ENCODE measurements around the gene WDR27.

WDR27 gene

GRCh38 chr6:169425628-169426370 is 276.0 kb downstream of the WDR27 start:
- no peak for DNase-seq

- DNase-seq: no peak
Observed at GRCh38 chr6:169424821-169425240, 277.0 kb downstream of the WDR27 start.

GRCh38 chr6:169424149-169424804 is 277.6 kb downstream of the WDR27 start:
- DNase-seq: no peak

DNA sequence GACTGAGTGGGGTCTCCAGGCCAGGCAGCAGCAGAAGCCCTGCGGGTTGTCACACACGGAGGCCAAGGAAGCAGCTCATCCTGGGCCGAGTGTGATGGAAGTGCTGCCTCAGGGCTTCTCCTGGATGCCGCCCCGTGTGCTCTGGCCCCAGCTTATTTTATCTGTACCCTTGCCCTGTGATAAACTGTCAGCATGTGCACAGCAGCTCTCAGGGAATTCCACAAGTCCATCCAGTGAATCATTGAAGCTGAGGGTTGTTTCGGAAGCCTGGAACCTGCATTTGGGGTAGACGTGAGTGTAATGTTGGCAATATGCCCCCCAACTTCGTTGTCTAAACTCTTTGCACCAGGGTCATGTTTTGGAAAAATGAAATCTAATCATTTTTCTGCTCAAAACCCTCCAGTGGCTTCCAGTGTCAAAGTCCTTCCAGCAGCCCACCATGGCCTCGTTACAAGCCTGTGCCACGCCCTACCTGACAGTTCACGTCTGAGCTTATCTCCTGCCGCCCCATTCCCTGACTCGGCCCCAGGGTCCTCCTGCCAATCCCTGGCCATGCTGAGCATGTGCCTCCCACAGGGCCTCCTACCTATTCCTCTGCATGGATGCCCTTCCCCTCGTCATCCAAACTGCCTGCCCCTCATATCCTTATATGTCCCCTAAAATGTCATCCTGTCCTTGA is 280.1 kb downstream of the WDR27 start:
- no peak for DNase-seq

- no peak for DNase-seq
Observed at GRCh38 chr6:169420912-169421543, 280.8 kb downstream of the WDR27 start.

DNA sequence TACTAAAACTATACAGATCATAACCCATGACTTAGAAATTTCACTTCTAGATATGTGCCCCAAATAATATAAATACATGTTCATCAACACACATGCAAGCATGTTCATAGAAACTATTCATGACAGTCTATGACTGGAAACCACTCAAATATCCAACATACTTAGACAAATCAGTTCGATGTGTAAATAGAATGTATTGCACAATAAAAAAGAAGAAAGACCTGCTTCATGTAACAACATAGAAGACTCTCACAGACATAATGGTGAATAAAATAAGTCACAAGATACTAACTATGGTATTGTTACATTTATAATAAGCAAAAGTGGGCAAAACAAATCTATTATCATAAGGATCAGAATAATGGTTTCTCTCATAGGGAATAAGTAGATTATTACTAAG is 284.7 kb downstream of the WDR27 start:
- no peak for DNase-seq

DNA sequence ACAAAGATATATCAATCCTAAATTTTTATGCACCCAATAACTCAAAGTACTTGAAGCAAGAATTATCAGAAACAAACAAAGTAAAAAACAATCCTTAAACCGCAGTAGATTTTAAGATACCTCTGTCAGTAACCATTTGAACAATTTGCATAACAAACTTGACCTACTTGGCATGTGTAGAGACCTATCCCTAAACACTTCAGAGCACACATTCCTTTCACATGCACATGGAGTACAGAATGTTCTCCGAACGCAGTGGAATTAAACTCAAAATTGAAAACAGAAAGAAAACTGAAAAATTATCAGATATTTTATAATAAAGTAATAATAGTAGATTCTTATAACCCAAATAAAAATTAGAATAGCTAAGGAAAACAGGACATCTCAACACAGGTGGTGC is 285.6 kb downstream of the WDR27 start:
- DNase-seq: no peak

GRCh38 chr6:169415179-169415578 is 286.6 kb downstream of the WDR27 start:
- DNase-seq: no peak

GRCh38 chr6:169411722-169412121 is 290.1 kb downstream of the WDR27 start:
- no peak for DNase-seq

DNA sequence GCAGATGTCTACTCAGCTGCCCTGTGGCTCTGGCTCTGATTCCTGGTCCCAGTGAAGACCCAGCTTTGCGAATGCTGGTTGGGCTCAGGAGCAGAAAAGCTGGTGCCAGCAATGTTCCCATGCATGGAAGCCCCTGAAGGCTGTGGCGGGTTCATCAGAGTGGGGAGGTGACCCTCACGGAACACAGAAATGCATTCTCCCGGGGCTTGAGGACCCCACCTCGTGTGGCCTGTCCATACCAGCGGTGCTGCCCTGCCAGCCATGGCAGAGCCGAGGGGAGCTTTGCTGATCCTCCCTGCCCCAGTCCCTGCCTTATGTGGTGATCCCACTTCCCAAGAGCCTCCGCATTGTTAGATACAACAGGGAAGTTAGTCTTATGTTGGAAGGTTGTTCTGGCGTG is 290.5 kb downstream of the WDR27 start:
- DNase-seq: no peak

DNA sequence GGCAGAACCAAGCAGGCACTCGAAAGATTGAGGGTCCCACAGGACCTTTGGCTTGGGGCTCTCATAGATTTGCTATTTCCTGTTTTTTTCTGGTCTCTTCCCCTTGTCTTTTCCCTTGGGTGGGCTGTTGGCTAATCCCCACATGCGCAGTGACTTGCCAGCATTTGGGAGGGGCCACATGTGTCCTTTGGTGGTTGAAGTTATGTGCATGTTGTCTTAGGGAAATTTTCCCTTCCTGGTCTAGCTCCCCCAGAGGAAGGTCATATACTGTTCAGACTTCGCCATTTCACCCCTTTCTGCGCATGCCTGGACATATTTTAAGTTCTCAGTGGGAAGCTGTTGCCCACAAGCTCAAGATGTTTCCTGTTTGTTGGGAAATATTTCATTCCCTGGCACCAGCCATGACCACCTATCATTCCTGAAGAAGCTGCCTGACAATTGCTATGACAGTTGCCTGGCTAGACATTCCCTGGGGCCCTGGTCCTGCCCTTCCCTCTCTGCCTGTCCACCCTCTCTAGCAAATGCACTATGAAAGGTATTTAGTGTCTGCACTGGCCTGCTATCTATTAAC is 292.0 kb downstream of the WDR27 start:
- no peak for DNase-seq

DNA sequence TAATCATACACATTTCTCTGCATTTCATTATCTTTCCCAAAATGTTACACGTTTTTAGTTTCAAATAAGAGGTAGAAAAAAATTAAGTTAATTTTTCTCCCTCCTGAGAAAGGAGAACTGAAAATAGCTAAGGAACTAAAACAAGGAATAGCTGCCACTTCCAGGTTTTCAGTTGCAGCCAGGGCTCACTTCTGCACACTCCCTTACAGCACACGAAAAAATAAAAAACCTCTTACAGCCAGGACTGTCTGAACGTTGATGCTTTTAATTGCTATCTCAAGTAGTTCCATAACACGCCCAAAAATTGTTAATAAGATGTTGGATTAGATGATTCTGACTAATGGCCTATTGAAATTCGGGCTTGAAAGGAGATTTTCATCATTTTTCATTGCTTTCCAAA is 294.5 kb downstream of the WDR27 start:
- DNase-seq: no peak

Measured in NCI-H2171 (cell line).